DMS114 treated with DMSO at 0.1 percent for 48 hours (cell line): Measurements from ENCODE around the gene HEPN1.
"Not testable (repeated sequence)": the region's sequence is repeated elsewhere in the genome, so short reads cannot be mapped to it uniquely, and the experiment has no call there.

Experiments
- DNase-seq: peaks from one replicate; lab custom pipeline; 2025; ENCODE audit not compliant: unreplicated experiment; lab: John Stamatoyannopoulos, UW

The HEPN1 gene

GRCh38 chr11:124941703-124942102 is 22.7 kb downstream of the HEPN1 start:
- DNase-seq, result no peak

GRCh38 chr11:124942466-124943253 is 23.6 kb downstream of the HEPN1 start:
- DNase-seq, result no peak

- DNase-seq, result no peak
Measured at GRCh38 chr11:124943254-124943616, 24.2 kb downstream of the HEPN1 start.

- no peak for DNase-seq
Measured at GRCh38 chr11:124943741-124944140, 24.7 kb downstream of the HEPN1 start.

GRCh38 chr11:124944565-124944964 is 25.5 kb downstream of the HEPN1 start:
- no peak for DNase-seq

- DNase-seq, result no peak
Measured at GRCh38 chr11:124945826-124946225, 26.8 kb downstream of the HEPN1 start.

- no peak for DNase-seq
Measured at GRCh38 chr11:124946735-124947141, 27.7 kb downstream of the HEPN1 start.

GRCh38 chr11:124950601-124951330 is 31.7 kb downstream of the HEPN1 start:
- DNase-seq, result no peak

- no peak for DNase-seq
Measured at GRCh38 chr11:124951341-124951740, 32.3 kb downstream of the HEPN1 start.

GRCh38 chr11:124953753-124954589 is 34.9 kb downstream of the HEPN1 start, which contains the start of gene CCDC15:
TSS of gene CCDC15 (plus strand) at chr11:124954202. CDS start at chr11:124954733, 531 bp downstream.
- DNase-seq, result peak; percentile 92

GRCh38 chr11:124954590-124954955 is 35.5 kb downstream of the HEPN1 start:
- no peak for DNase-seq

- DNase-seq, result no peak
Measured at GRCh38 chr11:124955035-124955434, 36.0 kb downstream of the HEPN1 start.

GRCh38 chr11:124961972-124962609 is 43.0 kb downstream of the HEPN1 start:
- DNase-seq, result peak; percentile 52

- not testable (repeated sequence) for DNase-seq
Measured at GRCh38 chr11:124968197-124968596, 49.1 kb downstream of the HEPN1 start.
